ENCODE measurements around the gene PCNX1.

DNA sequence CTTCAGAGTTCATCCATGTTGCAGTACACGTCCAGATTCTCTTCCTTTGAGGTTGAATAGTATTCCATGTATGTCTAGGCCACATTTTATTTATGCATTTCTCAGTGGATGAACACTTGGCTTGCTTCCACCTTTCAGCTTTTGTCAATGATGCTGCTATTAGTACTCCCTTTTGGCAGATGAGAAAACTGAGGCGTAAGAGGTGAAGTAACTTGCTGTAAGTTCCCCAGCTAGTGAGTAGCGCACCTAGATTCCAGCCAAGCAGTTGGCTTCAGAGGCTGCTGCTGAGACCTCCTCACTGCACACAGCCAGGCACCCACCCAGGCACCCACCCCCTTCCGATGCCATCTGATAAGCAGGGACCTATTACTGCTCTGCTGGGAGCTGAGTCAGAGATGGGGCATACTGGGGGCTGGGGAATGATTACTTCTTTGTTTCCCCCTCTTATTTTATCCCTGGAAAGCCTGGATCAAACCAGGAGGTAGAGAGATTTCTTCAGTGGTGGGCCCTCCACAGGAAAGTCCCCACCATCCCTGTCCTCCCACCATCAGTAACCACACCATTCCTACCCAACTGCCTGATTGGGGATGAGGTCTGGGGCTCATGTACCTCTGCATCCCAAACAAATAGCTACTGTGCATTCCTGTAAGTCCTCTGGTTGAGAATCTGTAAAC lies 234.6 kb downstream of the PCNX1 start:
- TF ChIP-seq ZFP30 (CRISPR knock-in tag; IDR thresholded peaks at IDR 0.05) (no peak), RARB (CRISPR knock-in tag; IDR thresholded peaks at IDR 0.05) (no peak), ZNF565 (CRISPR knock-in tag; conservative IDR thresholded peaks at IDR 0.05; ENCODE audit: low read depth) (no peak), BACH2 (CRISPR knock-in tag; IDR thresholded peaks at IDR 0.05; ENCODE audit: borderline replicate concordance) (no peak), ARNTL (CRISPR knock-in tag; IDR thresholded peaks at IDR 0.05; ENCODE audit: borderline replicate concordance, low read depth) (no peak), ZNF70 (CRISPR knock-in tag; IDR thresholded peaks at IDR 0.05) (no peak), ESRRG (CRISPR knock-in tag; IDR thresholded peaks at IDR 0.05) (no peak), ZFP3 (CRISPR knock-in tag; IDR thresholded peaks at IDR 0.05) (no peak), OSR1 (CRISPR knock-in tag; IDR thresholded peaks at IDR 0.05) (no peak), SNAI2 (CRISPR knock-in tag; IDR thresholded peaks at IDR 0.05) (no peak)
- TF ChIP-seq, protein P1, sequence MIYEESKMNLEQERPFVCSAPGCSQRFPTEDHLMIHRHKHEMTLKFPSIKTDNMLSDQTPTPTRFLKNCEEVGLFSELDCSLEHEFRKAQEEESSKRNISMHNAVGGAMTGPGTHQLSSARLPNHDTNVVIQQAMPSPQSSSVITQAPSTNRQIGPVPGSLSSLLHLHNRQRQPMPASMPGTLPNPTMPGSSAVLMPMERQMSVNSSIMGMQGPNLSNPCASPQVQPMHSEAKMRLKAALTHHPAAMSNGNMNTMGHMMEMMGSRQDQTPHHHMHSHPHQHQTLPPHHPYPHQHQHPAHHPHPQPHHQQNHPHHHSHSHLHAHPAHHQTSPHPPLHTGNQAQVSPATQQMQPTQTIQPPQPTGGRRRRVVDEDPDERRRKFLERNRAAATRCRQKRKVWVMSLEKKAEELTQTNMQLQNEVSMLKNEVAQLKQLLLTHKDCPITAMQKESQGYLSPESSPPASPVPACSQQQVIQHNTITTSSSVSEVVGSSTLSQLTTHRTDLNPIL (CRISPR knock-in tag; IDR thresholded peaks at IDR 0.05; ENCODE audit: low read depth) = no peak

Measured in SK-N-SH treated with all-trans-retinoic acid at 6 μM for 48 hours (cell line).